Activated T-cell treated with anti-CD3 and anti-CD28 coated beads, Interleukin-2, amount 50 U/mL, for 72 hours (primary cell): ENCODE measurements around the gene BMPR1B. TPM values are rescaled to one million over a fixed set of nuclear protein-coding genes. Genes with fewer than 3 reads are reported as not detected.

Experiments used
- ATAC-seq, 2 donors: fragments of 150-1000 bp; cut with Tn5 transposase; replicated peaks in 1 of 2; 2 replicates each; pipeline ENCODE4 v1.10.0; 2021; ENCODE audit warnings: moderate library complexity in 2 of 2, mild to moderate bottlenecking in 1 of 2
- DNase-seq, 2 donors: peaks; one replicate each; pipeline ENCODE4 v3.0.0; 2021 to 2022; ENCODE audit warnings: mixed read lengths in 1 of 2
- H3K27ac Mint-ChIP-seq: one replicate; pipeline ENCODE4 v1.8.0; 2022; ENCODE audit warnings: mild to moderate bottlenecking, moderate library complexity, mixed read lengths
- H3K27me3 Mint-ChIP-seq: one replicate; pipeline ENCODE4 v1.8.0; 2022; ENCODE audit warnings: low read depth, mixed read lengths
- H3K36me3 Mint-ChIP-seq, 2 donors: one replicate each; pipeline ENCODE4 v1.8.0; 2022; ENCODE audit warnings: mixed read lengths in 2 of 2, mild to moderate bottlenecking in 1 of 2; ENCODE audit not compliant: insufficient read depth in 2 of 2
- H3K4me1 Mint-ChIP-seq: one replicate; pipeline ENCODE4 v1.8.0; 2022; ENCODE audit warnings: low read depth, mixed read lengths
- H3K4me3 Mint-ChIP-seq, 2 donors: one replicate each; pipeline ENCODE4 v1.8.0; 2022; ENCODE audit warnings: mild to moderate bottlenecking in 2 of 2, mixed read lengths in 2 of 2, moderate library complexity in 2 of 2
- H3K9me3 Mint-ChIP-seq, 2 donors: one replicate each; pipeline ENCODE4 v1.8.0; 2022; ENCODE audit warnings: mixed read lengths in 2 of 2
- total RNA-seq, 2 donors: library from RNA; stranded (reverse); gene quantifications; one replicate each; pipeline ENCODE4 v1.2.3, GENCODE V29; 2022

Gene BMPR1B
- total RNA-seq, 2 donors from 2014 or later = not detected

- ATAC-seq (no peak), DNase-seq (no peak)
- Mint-ChIP-seq H3K4me1 (peaks cover 26% of the 10 kb centered on the region), H3K9me3 (no peaks in the 10 kb centered on the region), H3K4me3 (no peak overlapping the region), H3K27ac (no peak overlapping the region), H3K36me3 (no peaks in the 10 kb centered on the region), H3K27me3 (peaks cover 11% of the 10 kb centered on the region)
These were observed 330.1 kb downstream of the BMPR1B start for GRCh38 chr4:95087657-95088455.

GRCh38 chr4:95091272-95091671 lies 333.5 kb downstream of the BMPR1B start:
- no peaks in the 10 kb centered on the region for H3K36me3 Mint-ChIP-seq
- H3K27me3 Mint-ChIP-seq = peaks cover 5% of the 10 kb centered on the region
- peak overlapping the region; percentile 32 for H3K27ac Mint-ChIP-seq
- H3K9me3 Mint-ChIP-seq = no peaks in the 10 kb centered on the region
- ATAC-seq (no peak), DNase-seq (no peak)
- H3K4me1 Mint-ChIP-seq = peaks cover 13% of the 10 kb centered on the region
- H3K4me3 Mint-ChIP-seq = no peak overlapping the region

GRCh38 chr4:95092766-95093165 lies 335.0 kb downstream of the BMPR1B start:
- Mint-ChIP-seq H3K27ac (no peak overlapping the region), H3K36me3 (no peaks in the 10 kb centered on the region), H3K27me3 (peaks cover 5% of the 10 kb centered on the region), H3K9me3 (no peaks in the 10 kb centered on the region), H3K4me1 (peaks cover 7% of the 10 kb centered on the region), H3K4me3 (no peak overlapping the region)
- DNase-seq (no peak), ATAC-seq (no peak)

- ATAC-seq = no peak
- Mint-ChIP-seq H3K4me1 (peaks cover 7% of the 10 kb centered on the region), H3K27ac (no peak overlapping the region), H3K4me3 (no peak overlapping the region), H3K27me3 (peaks cover 5% of the 10 kb centered on the region), H3K36me3 (no peaks in the 10 kb centered on the region), H3K9me3 (no peaks in the 10 kb centered on the region)
- no peak for DNase-seq
These were observed 335.7 kb downstream of the BMPR1B start for GRCh38 chr4:95093460-95093859.

GRCh38 chr4:95093936-95094929 lies 336.5 kb downstream of the BMPR1B start:
- H3K4me3 Mint-ChIP-seq = no peak overlapping the region
- peaks cover 7% of the 10 kb centered on the region for H3K4me1 Mint-ChIP-seq
- ATAC-seq = no peak
- DNase-seq = no peak
- H3K27ac Mint-ChIP-seq = no peak overlapping the region
- H3K36me3 Mint-ChIP-seq = no peaks in the 10 kb centered on the region
- H3K27me3 Mint-ChIP-seq = peaks cover 5% of the 10 kb centered on the region
- no peaks in the 10 kb centered on the region for H3K9me3 Mint-ChIP-seq

- no peak overlapping the region for H3K4me3 Mint-ChIP-seq
- DNase-seq = no peak
These were observed 337.7 kb downstream of the BMPR1B start for GRCh38 chr4:95095348-95095974.

GRCh38 chr4:95102162-95102790 lies 344.5 kb downstream of the BMPR1B start:
- Mint-ChIP-seq H3K27ac (no peak overlapping the region), H3K4me3 (no peak overlapping the region), H3K36me3 (no peaks in the 10 kb centered on the region), H3K9me3 (no peaks in the 10 kb centered on the region), H3K4me1 (no peaks in the 10 kb centered on the region), H3K27me3 (no peaks in the 10 kb centered on the region)
- no peak for ATAC-seq
- no peak for DNase-seq

More at GRCh38 chr4:95095348-95095974, 337.7 kb downstream of the BMPR1B start:
- H3K27ac Mint-ChIP-seq = no peak overlapping the region
- no peaks in the 10 kb centered on the region for H3K9me3 Mint-ChIP-seq
- ATAC-seq = no peak
- H3K36me3 Mint-ChIP-seq = no peaks in the 10 kb centered on the region
- peaks cover 7% of the 10 kb centered on the region for H3K4me1 Mint-ChIP-seq
- H3K27me3 Mint-ChIP-seq = peaks cover 5% of the 10 kb centered on the region

GRCh38 chr4:95105112-95105511 lies 347.4 kb downstream of the BMPR1B start:
- H3K36me3 Mint-ChIP-seq = no peaks in the 10 kb centered on the region
- no peak overlapping the region for H3K4me3 Mint-ChIP-seq
- no peaks in the 10 kb centered on the region for H3K27me3 Mint-ChIP-seq
- DNase-seq (no peak), ATAC-seq (no peak)
- H3K4me1 Mint-ChIP-seq = no peaks in the 10 kb centered on the region
- no peak overlapping the region for H3K27ac Mint-ChIP-seq
- no peaks in the 10 kb centered on the region for H3K9me3 Mint-ChIP-seq

GRCh38 chr4:95105983-95106382 lies 348.2 kb downstream of the BMPR1B start:
- Mint-ChIP-seq H3K27me3 (no peaks in the 10 kb centered on the region), H3K36me3 (no peaks in the 10 kb centered on the region), H3K9me3 (no peaks in the 10 kb centered on the region), H3K27ac (no peak overlapping the region), H3K4me1 (no peaks in the 10 kb centered on the region), H3K4me3 (no peak overlapping the region)
- ATAC-seq (no peak), DNase-seq (no peak)

GRCh38 chr4:95106408-95106928 lies 348.7 kb downstream of the BMPR1B start:
- no peaks in the 10 kb centered on the region for H3K27me3 Mint-ChIP-seq
- no peaks in the 10 kb centered on the region for H3K4me1 Mint-ChIP-seq
- no peak overlapping the region for H3K4me3 Mint-ChIP-seq

GRCh38 chr4:95107004-95107403 lies 349.2 kb downstream of the BMPR1B start:
- no peaks in the 10 kb centered on the region for H3K36me3 Mint-ChIP-seq
- no peaks in the 10 kb centered on the region for H3K9me3 Mint-ChIP-seq
- H3K4me1 Mint-ChIP-seq = no peaks in the 10 kb centered on the region
- H3K4me3 Mint-ChIP-seq = no peak overlapping the region
- ATAC-seq (no peak), DNase-seq (no peak)
- peaks cover 3% of the 10 kb centered on the region for H3K27me3 Mint-ChIP-seq
- H3K27ac Mint-ChIP-seq = no peak overlapping the region

More at GRCh38 chr4:95106408-95106928, 348.7 kb downstream of the BMPR1B start:
- DNase-seq (no peak), ATAC-seq (no peak)
- Mint-ChIP-seq H3K9me3 (no peaks in the 10 kb centered on the region), H3K27ac (no peak overlapping the region), H3K36me3 (no peaks in the 10 kb centered on the region)

GRCh38 chr4:95107635-95108034 lies 349.9 kb downstream of the BMPR1B start:
- H3K4me3 Mint-ChIP-seq = no peak overlapping the region
- ATAC-seq = no peak
- DNase-seq = no peak
- H3K36me3 Mint-ChIP-seq = no peaks in the 10 kb centered on the region
- H3K27me3 Mint-ChIP-seq = peaks cover 7% of the 10 kb centered on the region
- peaks cover 0 to 2% of the 10 kb centered on the region in 2 donors for H3K9me3 Mint-ChIP-seq
- H3K4me1 Mint-ChIP-seq = no peaks in the 10 kb centered on the region
- H3K27ac Mint-ChIP-seq = no peak overlapping the region
